Inflammatory macrophage treated with lipopolysaccharide for 4 hours (primary cell): ENCODE data around the gene DDX20.
A peak's percentile ranks its signal among the peaks of the same experiment; 100 is the strongest.

Experiments used
- DNase-seq: peaks from one replicate; pipeline ENCODE4 v3.0.0-alpha.2; 2020

Gene DDX20

GRCh38 chr1:111755331-111756123 is at the start of gene DDX20:
Gene DDX20 (plus strand): TSS chr1:111755901. CDS start chr1:111755925, 24 bp downstream.
- peak; percentile 98 for DNase-seq

- DNase-seq = no peak
Observed at GRCh38 chr1:111706921-111707320, 48.8 kb upstream of the DDX20 start.

- peak; percentile 19 for DNase-seq
Observed at GRCh38 chr1:111707906-111708305, 47.8 kb upstream of the DDX20 start.

GRCh38 chr1:111709986-111710385 is 45.7 kb upstream of the DDX20 start:
- DNase-seq = no peak

GRCh38 chr1:111716333-111716732 is 39.4 kb upstream of the DDX20 start:
- no peak for DNase-seq

GRCh38 chr1:111717450-111717849 is 38.3 kb upstream of the DDX20 start:
- DNase-seq = no peak

GRCh38 chr1:111719135-111719534 is 36.6 kb upstream of the DDX20 start:
- no peak for DNase-seq

GRCh38 chr1:111719674-111720132 is 36.0 kb upstream of the DDX20 start:
- DNase-seq = no peak

GRCh38 chr1:111720274-111720976 is 35.3 kb upstream of the DDX20 start:
- no peak for DNase-seq

GRCh38 chr1:111720977-111721786 is 34.5 kb upstream of the DDX20 start:
- DNase-seq = no peak

GRCh38 chr1:111723091-111723806 is 32.5 kb upstream of the DDX20 start:
- no peak for DNase-seq

GRCh38 chr1:111723871-111724270 is 31.8 kb upstream of the DDX20 start:
- DNase-seq = no peak

GRCh38 chr1:111725192-111725591 is 30.5 kb upstream of the DDX20 start:
- DNase-seq = no peak

- DNase-seq = no peak
Observed at GRCh38 chr1:111727056-111727455, 28.6 kb upstream of the DDX20 start.

- DNase-seq = no peak
Observed at GRCh38 chr1:111729271-111729921, 26.3 kb upstream of the DDX20 start.

GRCh38 chr1:111729946-111730681 is 25.6 kb upstream of the DDX20 start:
- no peak for DNase-seq

GRCh38 chr1:111730706-111731105 is 25.0 kb upstream of the DDX20 start:
- no peak for DNase-seq

GRCh38 chr1:111731956-111732355 is 23.7 kb upstream of the DDX20 start:
- DNase-seq = no peak

GRCh38 chr1:111732718-111733117 is 23.0 kb upstream of the DDX20 start:
- DNase-seq = no peak

GRCh38 chr1:111733183-111733991 is 22.3 kb upstream of the DDX20 start:
- DNase-seq = peak; percentile 96

- DNase-seq = peak; percentile 81
Observed at GRCh38 chr1:111733992-111734341, 21.7 kb upstream of the DDX20 start.
